ENCODE measurements around the gene RNF150.

The RNF150 gene

GRCh38 chr4:140837736-140838135 is 295.5 kb downstream of the RNF150 start:
- H4K20me1 ChIP-seq (ENCODE audit: insufficient read depth, low read length, poor library complexity, severe bottlenecking): no peaks in the 10 kb centered on the region
- H3K9me3 ChIP-seq (ENCODE audit: insufficient read depth, low read depth, low read length): no peaks in the 10 kb centered on the region
- H3K79me2 ChIP-seq (ENCODE audit: insufficient read depth, low read length): no peaks in the 10 kb centered on the region
- no peaks in the 10 kb centered on the region for H3K4me1 ChIP-seq (ENCODE audit: insufficient read depth, low read length, poor library complexity, severe bottlenecking)
- H3K27me3 ChIP-seq (ENCODE audit: insufficient read depth, low read length, poor library complexity, severe bottlenecking): no peaks in the 10 kb centered on the region
- no peak overlapping the region for H3K4me2 ChIP-seq (ENCODE audit: low read depth, low read length, poor library complexity, severe bottlenecking)
- H3K9me2 ChIP-seq (replicated peaks; ENCODE audit: low read depth, low read length): no peaks in the 10 kb centered on the region
- no peak overlapping the region for H3K4me3 ChIP-seq (ENCODE audit: low read length, poor library complexity, severe bottlenecking)
- no peak for TF ChIP-seq EZH2phosphoT487 (IDR thresholded peaks at IDR 0.05; ENCODE audit: borderline replicate concordance)
- TF ChIP-seq, protein P1, sequence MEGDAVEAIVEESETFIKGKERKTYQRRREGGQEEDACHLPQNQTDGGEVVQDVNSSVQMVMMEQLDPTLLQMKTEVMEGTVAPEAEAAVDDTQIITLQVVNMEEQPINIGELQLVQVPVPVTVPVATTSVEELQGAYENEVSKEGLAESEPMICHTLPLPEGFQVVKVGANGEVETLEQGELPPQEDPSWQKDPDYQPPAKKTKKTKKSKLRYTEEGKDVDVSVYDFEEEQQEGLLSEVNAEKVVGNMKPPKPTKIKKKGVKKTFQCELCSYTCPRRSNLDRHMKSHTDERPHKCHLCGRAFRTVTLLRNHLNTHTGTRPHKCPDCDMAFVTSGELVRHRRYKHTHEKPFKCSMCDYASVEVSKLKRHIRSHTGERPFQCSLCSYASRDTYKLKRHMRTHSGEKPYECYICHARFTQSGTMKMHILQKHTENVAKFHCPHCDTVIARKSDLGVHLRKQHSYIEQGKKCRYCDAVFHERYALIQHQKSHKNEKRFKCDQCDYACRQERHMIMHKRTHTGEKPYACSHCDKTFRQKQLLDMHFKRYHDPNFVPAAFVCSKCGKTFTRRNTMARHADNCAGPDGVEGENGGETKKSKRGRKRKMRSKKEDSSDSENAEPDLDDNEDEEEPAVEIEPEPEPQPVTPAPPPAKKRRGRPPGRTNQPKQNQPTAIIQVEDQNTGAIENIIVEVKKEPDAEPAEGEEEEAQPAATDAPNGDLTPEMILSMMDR (conservative IDR thresholded peaks at IDR 0.05; ENCODE audit: low read length): no peak
- H2AFZ ChIP-seq (ENCODE audit: low read length): no peak overlapping the region
- H3K9ac ChIP-seq (ENCODE audit: low read depth, low read length, poor library complexity, severe bottlenecking): no peak overlapping the region
- H3K36me3 ChIP-seq (ENCODE audit: insufficient read depth, low read length): no peaks in the 10 kb centered on the region
- H3F3A ChIP-seq (ENCODE audit: low read depth): no peaks in the 10 kb centered on the region

GRCh38 chr4:140834839-140835495 is 298.3 kb downstream of the RNF150 start:
- H3K4me2 ChIP-seq (ENCODE audit: low read depth, low read length, poor library complexity, severe bottlenecking): no peak overlapping the region
- H4K20me1 ChIP-seq (ENCODE audit: insufficient read depth, low read length, poor library complexity, severe bottlenecking): no peaks in the 10 kb centered on the region
- no peaks in the 10 kb centered on the region for H3F3A ChIP-seq (ENCODE audit: low read depth)
- no peaks in the 10 kb centered on the region for H3K27me3 ChIP-seq (ENCODE audit: insufficient read depth, low read length, poor library complexity, severe bottlenecking)
- no peak for TF ChIP-seq EZH2phosphoT487 (IDR thresholded peaks at IDR 0.05; ENCODE audit: borderline replicate concordance)
- TF ChIP-seq, protein P1 (conservative IDR thresholded peaks at IDR 0.05; ENCODE audit: low read length): no peak
- H3K4me3 ChIP-seq (ENCODE audit: low read length, poor library complexity, severe bottlenecking): no peak overlapping the region
- H3K79me2 ChIP-seq (ENCODE audit: insufficient read depth, low read length): no peaks in the 10 kb centered on the region
- peak overlapping the region; percentile 20; the same call in 1 of the 2 replicates for H2AFZ ChIP-seq (ENCODE audit: low read length)
- no peaks in the 10 kb centered on the region for H3K9me2 ChIP-seq (replicated peaks; ENCODE audit: low read depth, low read length)
- H3K4me1 ChIP-seq (ENCODE audit: insufficient read depth, low read length, poor library complexity, severe bottlenecking): no peaks in the 10 kb centered on the region
- H3K9ac ChIP-seq (ENCODE audit: low read depth, low read length, poor library complexity, severe bottlenecking): no peak overlapping the region
- H3K36me3 ChIP-seq (ENCODE audit: insufficient read depth, low read length): no peaks in the 10 kb centered on the region
- no peaks in the 10 kb centered on the region for H3K9me3 ChIP-seq (ENCODE audit: insufficient read depth, low read depth, low read length)

DNA sequence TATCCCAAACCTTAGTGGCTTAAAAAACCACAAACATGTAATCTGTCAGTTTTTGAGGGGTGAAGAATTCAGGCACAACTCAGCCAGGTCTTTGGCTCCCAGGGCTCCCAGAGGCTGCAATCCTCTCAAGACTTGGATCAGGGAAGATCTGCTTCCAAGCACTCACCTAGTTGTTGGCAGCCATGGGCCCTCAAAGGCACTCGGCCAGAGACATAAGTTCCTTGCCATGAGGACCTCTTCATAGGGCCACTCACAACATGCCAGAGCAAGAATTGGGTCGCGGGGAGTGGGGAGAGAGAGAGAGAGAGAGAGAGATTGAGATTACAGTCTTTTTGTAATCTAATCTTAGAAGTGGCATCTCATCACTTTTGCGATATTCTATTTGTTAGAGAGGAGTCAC is 300.0 kb downstream of the RNF150 start:
- Histone ChIP-seq H3K27me3 (ENCODE audit: insufficient read depth, low read length, poor library complexity, severe bottlenecking) (no peaks in the 10 kb centered on the region), H3K4me1 (ENCODE audit: insufficient read depth, low read length, poor library complexity, severe bottlenecking) (no peaks in the 10 kb centered on the region), H3K4me3 (ENCODE audit: low read length, poor library complexity, severe bottlenecking) (no peak overlapping the region), H3K9me2 (replicated peaks; ENCODE audit: low read depth, low read length) (no peaks in the 10 kb centered on the region), H3K4me2 (ENCODE audit: low read depth, low read length, poor library complexity, severe bottlenecking) (no peak overlapping the region), H3F3A (ENCODE audit: low read depth) (no peaks in the 10 kb centered on the region), H2AFZ (ENCODE audit: low read length) (no peak overlapping the region), H3K79me2 (ENCODE audit: insufficient read depth, low read length) (no peaks in the 10 kb centered on the region), H3K9ac (ENCODE audit: low read depth, low read length, poor library complexity, severe bottlenecking) (no peak overlapping the region), H4K20me1 (ENCODE audit: insufficient read depth, low read length, poor library complexity, severe bottlenecking) (no peaks in the 10 kb centered on the region), H3K9me3 (ENCODE audit: insufficient read depth, low read depth, low read length) (no peaks in the 10 kb centered on the region), H3K36me3 (ENCODE audit: insufficient read depth, low read length) (no peaks in the 10 kb centered on the region)
- TF ChIP-seq EZH2phosphoT487 (IDR thresholded peaks at IDR 0.05; ENCODE audit: borderline replicate concordance): no peak
- TF ChIP-seq, protein P1 (conservative IDR thresholded peaks at IDR 0.05; ENCODE audit: low read length): no peak
